Uterus (tissue), 2 donors: ENCODE measurements around the gene CCDC74B.
"Not testable (repeated sequence)": the region's sequence is repeated elsewhere in the genome, so short reads cannot be mapped to it uniquely, and the experiment has no call there.

ENCODE experiments used
- CTCF ChIP-seq, 4 experiments: fragments of 200-600 bp in 2 of 4; fragments of 450-650 bp in 2 of 4; sonication (generic) in 2 of 4; IDR thresholded peaks; one replicate each; pipeline ENCODE4 v1.5.1; 2016 to 2019; ENCODE audit warnings: antibody characterized with exemption in 4 of 4, mild to moderate bottlenecking in 2 of 4, moderate library complexity in 1 of 4
- POLR2A ChIP-seq, 2 donors: fragments of 450-650 bp; IDR thresholded peaks; one replicate each; pipeline ENCODE4 v1.6.1; 2016; ENCODE audit warnings: antibody characterized with exemption in 2 of 2, mild to moderate bottlenecking in 1 of 2, moderate library complexity in 1 of 2

- TF ChIP-seq CTCF, POLR2A (IDR thresholded peaks at IDR 0.05): not testable (repeated sequence)
These were observed 7.4 kb upstream of the CCDC74B start for GRCh38 chr2:130152136-130152815.
